Neutrophil (primary cell): ENCODE results near the gene BICDL1.
A peak's percentile ranks its signal among the peaks of the same experiment; 100 is the strongest.

Experiments
- H3K27ac ChIP-seq: fragments of 200-600 bp; sonication (generic); 2 replicates; pipeline ENCODE4 v1.5.1; 2016; ENCODE audit warnings: mild to moderate bottlenecking, moderate library complexity
- H3K27me3 ChIP-seq: fragments of 200-600 bp; sonication (generic); 2 replicates; pipeline ENCODE4 v1.6.0; 2016; ENCODE audit warnings: mild to moderate bottlenecking
- H3K36me3 ChIP-seq: fragments of 200-600 bp; sonication (generic); 2 replicates; pipeline ENCODE4 v1.5.1; 2017
- H3K4me1 ChIP-seq, 2 experiments: fragments of 200-600 bp in 1 of 2; sonication (generic) in 1 of 2; 1 replicate in 1 of 2; 2 replicates in 1 of 2; pipeline versions ENCODE4 v1.5.1 to v1.6.1; 2013 to 2016; ENCODE audit warnings: low read depth in 1 of 2, low read length in 1 of 2, mild to moderate bottlenecking in 1 of 2, moderate library complexity in 1 of 2; ENCODE audit not compliant: control insufficient read depth in 1 of 2, insufficient read depth in 1 of 2
- H3K4me3 ChIP-seq, 2 experiments: fragments of 200-600 bp in 1 of 2; sonication (generic) in 1 of 2; 1 replicate in 1 of 2; 2 replicates in 1 of 2; pipeline ENCODE4 v1.5.1; 2013 to 2016; ENCODE audit warnings: low read depth in 1 of 2, low read length in 1 of 2, mild to moderate bottlenecking in 1 of 2, moderate library complexity in 1 of 2
- H3K9me3 ChIP-seq: fragments of 200-600 bp; sonication (generic); 2 replicates; pipeline ENCODE4 v1.5.1; 2016
- TF ChIP-seq, protein P1 (sequence below): fragments of 200-600 bp; sonication (generic); IDR thresholded peaks from 2 replicates; pipeline ENCODE4 v1.5.1; 2016; ENCODE audit warnings: antibody characterized with exemption

BICDL1 gene

GRCh38 chr12:120121766-120122293 lies 132.8 kb downstream of the BICDL1 start:
- H3K4me3 ChIP-seq = no peak overlapping the region
- H3K4me1 ChIP-seq = peaks cover 31 to 32% of the 10 kb centered on the region in 2 experiments
- TF ChIP-seq, protein P1, sequence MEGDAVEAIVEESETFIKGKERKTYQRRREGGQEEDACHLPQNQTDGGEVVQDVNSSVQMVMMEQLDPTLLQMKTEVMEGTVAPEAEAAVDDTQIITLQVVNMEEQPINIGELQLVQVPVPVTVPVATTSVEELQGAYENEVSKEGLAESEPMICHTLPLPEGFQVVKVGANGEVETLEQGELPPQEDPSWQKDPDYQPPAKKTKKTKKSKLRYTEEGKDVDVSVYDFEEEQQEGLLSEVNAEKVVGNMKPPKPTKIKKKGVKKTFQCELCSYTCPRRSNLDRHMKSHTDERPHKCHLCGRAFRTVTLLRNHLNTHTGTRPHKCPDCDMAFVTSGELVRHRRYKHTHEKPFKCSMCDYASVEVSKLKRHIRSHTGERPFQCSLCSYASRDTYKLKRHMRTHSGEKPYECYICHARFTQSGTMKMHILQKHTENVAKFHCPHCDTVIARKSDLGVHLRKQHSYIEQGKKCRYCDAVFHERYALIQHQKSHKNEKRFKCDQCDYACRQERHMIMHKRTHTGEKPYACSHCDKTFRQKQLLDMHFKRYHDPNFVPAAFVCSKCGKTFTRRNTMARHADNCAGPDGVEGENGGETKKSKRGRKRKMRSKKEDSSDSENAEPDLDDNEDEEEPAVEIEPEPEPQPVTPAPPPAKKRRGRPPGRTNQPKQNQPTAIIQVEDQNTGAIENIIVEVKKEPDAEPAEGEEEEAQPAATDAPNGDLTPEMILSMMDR = no peak
- H3K36me3 ChIP-seq = no peaks in the 10 kb centered on the region
- H3K9me3 ChIP-seq = no peaks in the 10 kb centered on the region
- no peaks in the 10 kb centered on the region for H3K27me3 ChIP-seq
- no peak overlapping the region for H3K27ac ChIP-seq

DNA sequence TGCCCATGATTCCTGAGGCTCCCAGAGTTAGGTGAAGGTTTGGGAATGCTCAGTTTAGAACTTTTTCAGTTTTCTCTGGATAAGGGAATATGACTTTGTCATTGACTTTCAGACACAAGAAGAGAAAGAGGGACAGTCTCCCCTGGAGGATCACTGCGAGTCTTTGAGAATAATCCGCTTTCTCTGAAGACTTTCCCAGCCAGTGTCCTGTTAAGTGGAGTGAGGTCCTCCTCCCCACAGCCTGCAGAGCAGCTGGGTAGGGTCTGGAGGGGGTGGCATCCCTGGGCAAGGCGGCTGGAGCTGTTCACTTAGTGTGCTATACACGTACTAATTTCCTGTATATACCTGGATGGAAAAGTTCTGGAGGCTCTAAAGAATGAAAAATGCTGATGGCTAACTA lies 136.0 kb downstream of the BICDL1 start:
- TF ChIP-seq, protein P1 = no peak
- peaks cover 22% of the 10 kb centered on the region for H3K36me3 ChIP-seq
- no peaks in the 10 kb centered on the region for H3K9me3 ChIP-seq
- no peaks in the 10 kb centered on the region for H3K27me3 ChIP-seq
- H3K27ac ChIP-seq = no peak overlapping the region
- peaks cover 20% of the 10 kb centered on the region in 2 experiments for H3K4me1 ChIP-seq
- no peak overlapping the region for H3K4me3 ChIP-seq

DNA sequence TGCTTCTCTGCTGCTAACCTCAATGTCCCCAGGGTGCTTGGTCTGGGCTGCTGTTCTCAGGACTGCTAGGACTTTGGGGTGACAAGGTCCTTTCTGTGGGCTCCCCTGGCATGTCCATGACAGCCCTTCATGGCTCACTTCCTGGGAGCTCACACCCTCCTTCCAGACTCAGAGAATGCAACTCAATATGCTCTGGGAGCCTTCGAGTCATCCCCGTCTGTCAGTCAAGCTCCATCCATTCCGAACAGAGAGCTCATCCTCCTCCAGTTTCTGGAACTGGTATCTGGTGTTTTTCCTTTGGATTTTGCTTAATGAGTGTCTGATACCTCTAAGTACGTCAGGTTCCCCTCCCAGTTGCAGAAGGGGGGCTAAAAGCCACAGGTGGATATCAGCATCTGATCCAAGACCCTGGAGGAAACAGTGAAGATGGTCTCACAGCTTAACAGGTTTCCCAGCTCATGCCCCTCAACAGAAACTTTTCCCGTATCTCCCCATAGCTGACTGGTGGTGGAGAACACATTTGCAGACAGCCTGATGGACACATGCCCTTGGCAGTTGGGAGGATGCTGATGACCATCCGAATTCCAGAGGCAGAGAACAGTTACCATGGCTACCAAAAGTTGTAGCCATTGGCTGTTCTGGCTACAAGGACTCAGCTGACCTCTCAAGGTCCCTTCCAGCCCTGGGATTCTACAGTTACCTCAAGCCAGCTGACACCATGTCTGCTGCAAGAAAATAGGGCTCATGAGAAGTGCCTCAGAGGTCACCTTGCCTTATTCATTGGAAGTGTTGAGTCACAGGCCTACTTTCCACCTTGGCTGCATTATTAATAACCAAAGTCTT lies 137.0 kb downstream of the BICDL1 start:
- H3K36me3 ChIP-seq = peaks cover 32% of the 10 kb centered on the region
- TF ChIP-seq, protein P1 = no peak
- no peaks in the 10 kb centered on the region for H3K9me3 ChIP-seq
- no peaks in the 10 kb centered on the region for H3K27me3 ChIP-seq
- peaks cover 20% of the 10 kb centered on the region in 2 experiments for H3K4me1 ChIP-seq
- H3K27ac ChIP-seq = peak overlapping the region; percentile 73
- H3K4me3 ChIP-seq = no peak overlapping the region

- Histone ChIP-seq H3K36me3 (peaks cover 38% of the 10 kb centered on the region), H3K4me3 (no peak overlapping the region), H3K9me3 (no peaks in the 10 kb centered on the region), H3K27me3 (no peaks in the 10 kb centered on the region), H3K27ac (peak overlapping the region; percentile 73), H3K4me1 (peaks cover 20% of the 10 kb centered on the region in 2 experiments)
- TF ChIP-seq, protein P1 = no peak
These were observed 137.6 kb downstream of the BICDL1 start for GRCh38 chr12:120126635-120127005.

- peaks cover 72% of the 10 kb centered on the region for H3K36me3 ChIP-seq
- no peak overlapping the region for H3K27ac ChIP-seq
- H3K9me3 ChIP-seq = no peaks in the 10 kb centered on the region
- no peaks in the 10 kb centered on the region for H3K27me3 ChIP-seq
- TF ChIP-seq, protein P1 = no peak
- no peak overlapping the region for H3K4me3 ChIP-seq
- H3K4me1 ChIP-seq = peaks cover 20% of the 10 kb centered on the region in 2 experiments
These were observed 141.0 kb downstream of the BICDL1 start for GRCh38 chr12:120130011-120130410.
